GM10248 (cell line): Measurements from ENCODE around the gene MCM3.

ENCODE experiments used
- CTCF ChIA-PET: fragments of 300-600 bp; sonication (Branson Sonifier 250); formaldehyde crosslinking; extraction: SDS; loops from one replicate; lab custom pipeline; 2021; ENCODE audit warnings: antibody characterized with exemption; lab: Yijun Ruan, JAX
- POLR2A ChIA-PET: fragments of 350-650 bp; sonication (Branson Sonifier 250); formaldehyde crosslinking; extraction: SDS; loops from one replicate; lab custom pipeline; 2020; ENCODE audit warnings: antibody characterized with exemption; lab: Yijun Ruan, JAX
- DNase-seq: peaks from one replicate; pipeline ENCODE4 v3.0.0; 2012; ENCODE audit errors: extremely low spot score
- TF ChIP-seq, protein P1 (sequence below): IDR thresholded peaks from 2 replicates; pipeline ENCODE4 v1.5.1; 2012; ENCODE audit warnings: mild to moderate bottlenecking, low read depth; ENCODE audit errors: extremely low read depth, missing control alignments, control extremely low read depth

MCM3 gene

GRCh38 chr6:52284460-52285176 is at the start of gene MCM3:
Gene MCM3 (minus strand): TSS chr6:52284742. CDS start chr6:52284674, 68 bp downstream.
- ChIA-PET CTCF (interaction anchor here (0.7 to 9.8 kb wide), 22 partner anchors 9 to 132 kb away, joined by 3 to 195 read pairs (median 6); partner anchors contain the start of gene PAQR8), POLR2A (interaction anchor here (0.5 to 1.0 kb wide), 2 partner anchors 15 to 113 kb away, joined by 4 to 5 read pairs; no protein-coding TSS in a partner anchor)
- peak; percentile 95 for DNase-seq
- TF ChIP-seq, protein P1, sequence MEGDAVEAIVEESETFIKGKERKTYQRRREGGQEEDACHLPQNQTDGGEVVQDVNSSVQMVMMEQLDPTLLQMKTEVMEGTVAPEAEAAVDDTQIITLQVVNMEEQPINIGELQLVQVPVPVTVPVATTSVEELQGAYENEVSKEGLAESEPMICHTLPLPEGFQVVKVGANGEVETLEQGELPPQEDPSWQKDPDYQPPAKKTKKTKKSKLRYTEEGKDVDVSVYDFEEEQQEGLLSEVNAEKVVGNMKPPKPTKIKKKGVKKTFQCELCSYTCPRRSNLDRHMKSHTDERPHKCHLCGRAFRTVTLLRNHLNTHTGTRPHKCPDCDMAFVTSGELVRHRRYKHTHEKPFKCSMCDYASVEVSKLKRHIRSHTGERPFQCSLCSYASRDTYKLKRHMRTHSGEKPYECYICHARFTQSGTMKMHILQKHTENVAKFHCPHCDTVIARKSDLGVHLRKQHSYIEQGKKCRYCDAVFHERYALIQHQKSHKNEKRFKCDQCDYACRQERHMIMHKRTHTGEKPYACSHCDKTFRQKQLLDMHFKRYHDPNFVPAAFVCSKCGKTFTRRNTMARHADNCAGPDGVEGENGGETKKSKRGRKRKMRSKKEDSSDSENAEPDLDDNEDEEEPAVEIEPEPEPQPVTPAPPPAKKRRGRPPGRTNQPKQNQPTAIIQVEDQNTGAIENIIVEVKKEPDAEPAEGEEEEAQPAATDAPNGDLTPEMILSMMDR: no peak

DNA sequence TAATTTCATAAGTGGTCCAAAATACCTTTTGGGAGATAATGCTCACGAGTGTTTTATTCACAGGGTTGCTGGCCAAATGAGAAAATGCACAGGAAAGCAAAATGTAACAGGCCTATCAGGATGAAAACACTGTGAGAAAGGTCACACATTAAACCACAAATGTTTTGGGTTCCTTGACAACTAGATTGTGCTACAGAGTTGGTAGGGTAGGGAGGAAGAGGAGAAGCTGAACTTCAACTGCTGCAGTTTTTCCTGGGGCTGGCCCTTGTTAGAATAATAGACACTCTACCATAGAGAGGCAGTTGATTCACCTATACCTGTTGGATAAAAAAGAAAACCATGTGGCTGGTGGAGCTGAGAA is 49.3 kb upstream of the MCM3 start:
- DNase-seq: no peak
- TF ChIP-seq, protein P1: no peak
- ChIA-PET CTCF (interaction anchor here (1.2 to 2.2 kb wide), 4 partner anchors 12 to 56 kb away, joined by 4 to 10 read pairs (median 5); no protein-coding TSS in a partner anchor), POLR2A (no interaction called here)

DNA sequence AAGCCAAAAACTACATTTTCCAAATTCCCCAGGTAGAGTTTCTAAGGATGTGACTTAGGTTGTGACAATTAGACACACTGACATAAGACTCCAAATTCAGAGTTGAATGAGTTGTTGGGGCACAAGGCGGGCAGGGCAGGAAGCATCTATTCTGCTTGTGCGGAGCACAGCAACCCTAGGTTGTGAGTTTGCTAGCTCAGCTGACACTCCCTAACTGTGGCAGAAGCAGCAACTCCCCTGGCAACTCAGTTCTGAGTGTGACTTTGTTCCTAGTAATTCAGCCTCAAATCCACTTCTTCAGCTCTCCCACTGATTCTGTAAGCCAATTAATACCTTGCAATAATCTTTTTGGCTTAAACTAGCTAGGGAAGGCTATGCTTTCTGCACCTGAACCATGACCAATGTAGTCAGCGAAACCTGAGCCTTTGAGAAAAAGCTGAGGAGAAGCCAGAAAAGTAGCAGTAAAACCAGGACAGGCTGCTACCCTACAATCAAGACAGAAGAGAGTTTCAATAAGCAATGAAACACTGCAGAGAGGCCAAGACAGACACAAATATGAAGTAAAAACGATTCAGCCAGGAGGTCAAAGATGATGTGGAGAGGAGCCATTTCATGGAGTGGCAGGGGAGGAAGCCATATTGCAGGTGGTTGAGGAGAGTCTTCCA is 47.4 kb upstream of the MCM3 start:
- POLR2A ChIA-PET: no interaction called here
- TF ChIP-seq, protein P1: no peak
- CTCF ChIA-PET: interaction anchor here (1.0 to 1.6 kb wide), 2 partner anchors 31 to 46 kb away, joined by 5 read pairs; partner anchors contain the start of gene PAQR8
- DNase-seq: no peak

- CTCF ChIA-PET: interaction anchor here (1.3 to 1.6 kb wide), 3 partner anchors 9 to 45 kb away, joined by 3 to 6 read pairs (median 5); no protein-coding TSS in a partner anchor
- TF ChIP-seq, protein P1: no peak
- DNase-seq: no peak
- POLR2A ChIA-PET: no interaction called here
These were observed 45.9 kb upstream of the MCM3 start for GRCh38 chr6:52330470-52330869.

DNA sequence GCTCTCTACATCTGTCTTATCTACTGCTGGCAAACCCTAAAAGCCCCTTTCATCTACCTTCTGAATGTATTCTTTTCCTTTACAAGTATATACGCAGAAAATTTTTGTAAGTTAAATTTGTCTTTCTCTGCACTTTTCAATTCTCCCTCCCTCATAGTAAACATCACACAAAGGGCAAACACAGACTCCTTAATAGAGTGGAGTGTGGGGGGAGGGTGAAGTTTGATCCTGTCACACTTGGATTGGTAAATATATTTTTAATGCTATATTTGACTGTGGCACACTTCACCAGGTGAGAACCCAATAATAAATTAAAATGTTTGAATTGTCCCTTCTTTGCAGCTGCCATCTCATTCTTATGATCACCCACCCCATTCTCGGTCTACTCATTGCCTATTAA is 44.2 kb upstream of the MCM3 start:
- POLR2A ChIA-PET: no interaction called here
- no peak for DNase-seq
- CTCF ChIA-PET: interaction anchor here (1.0 to 1.7 kb wide), 6 partner anchors 9 to 65 kb away, joined by 4 to 9 read pairs (median 5); partner anchors contain the start of gene MCM3
- TF ChIP-seq, protein P1: no peak

DNA sequence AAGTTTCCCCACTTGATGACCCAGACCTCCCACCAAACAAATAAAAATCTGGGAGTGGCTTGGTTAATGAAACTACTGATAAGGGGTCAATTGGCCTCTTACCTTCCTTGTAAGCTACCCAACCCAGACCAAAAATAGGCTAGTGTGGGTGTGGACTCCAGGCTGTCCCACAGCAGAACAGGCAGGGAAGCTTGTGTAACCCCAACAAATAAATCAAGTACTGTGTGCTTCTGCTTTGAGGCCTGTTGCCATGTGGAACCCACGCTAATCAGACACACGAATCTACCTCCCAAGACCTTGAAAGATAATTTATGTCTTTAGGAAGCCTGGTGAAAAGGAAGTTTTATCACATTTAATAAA is 43.7 kb upstream of the MCM3 start:
- no peak for DNase-seq
- ChIA-PET POLR2A (no interaction called here), CTCF (interaction anchor here (1.0 to 1.7 kb wide), 6 partner anchors 9 to 65 kb away, joined by 4 to 9 read pairs (median 5); partner anchors contain the start of gene MCM3)
- TF ChIP-seq, protein P1: no peak
